ENCODE measurements around the gene BCL7C.
A peak's percentile ranks its signal among the peaks of the same experiment; 100 is the strongest.

The BCL7C gene

GRCh38 chr16:30922420-30922959 lies 28.6 kb upstream of the BCL7C start:
- DNase-seq: peak; percentile 98

GRCh38 chr16:30921748-30922419 lies 28.0 kb upstream of the BCL7C start:
- peak; percentile 93 for DNase-seq

GRCh38 chr16:30921459-30921747 lies 27.5 kb upstream of the BCL7C start:
- DNase-seq: no peak

GRCh38 chr16:30920891-30921290 lies 27.0 kb upstream of the BCL7C start:
- DNase-seq: no peak

- DNase-seq: no peak
These were observed 24.7 kb upstream of the BCL7C start for GRCh38 chr16:30918614-30919013.

- no peak for DNase-seq
These were observed 21.0 kb upstream of the BCL7C start for GRCh38 chr16:30914830-30915229.

- no peak for DNase-seq
These were observed 19.0 kb upstream of the BCL7C start for GRCh38 chr16:30912794-30913412.

GRCh38 chr16:30910427-30911029 lies 16.7 kb upstream of the BCL7C start:
- no peak for DNase-seq

GRCh38 chr16:30907064-30907463 lies 13.2 kb upstream of the BCL7C start:
- DNase-seq: no peak

- DNase-seq: no peak
These were observed 10.4 kb upstream of the BCL7C start for GRCh38 chr16:30904114-30904780.

- DNase-seq: no peak
These were observed 9.7 kb upstream of the BCL7C start for GRCh38 chr16:30903596-30903995.

GRCh38 chr16:30903002-30903401 lies 9.1 kb upstream of the BCL7C start:
- no peak for DNase-seq

GRCh38 chr16:30902029-30902972 lies 8.4 kb upstream of the BCL7C start:
- no peak for DNase-seq

GRCh38 chr16:30901201-30902028 lies 7.5 kb upstream of the BCL7C start:
- DNase-seq: no peak

- no peak for DNase-seq
These were observed 6.7 kb upstream of the BCL7C start for GRCh38 chr16:30900588-30900987.

GRCh38 chr16:30899794-30900193 lies 5.9 kb upstream of the BCL7C start:
- no peak for DNase-seq

- no peak for DNase-seq
These were observed 3.2 kb upstream of the BCL7C start for GRCh38 chr16:30896889-30897733.

- DNase-seq: no peak
These were observed 2.5 kb upstream of the BCL7C start, which contains the start of gene CTF1 for GRCh38 chr16:30896261-30896888. Gene CTF1, plus strand, starts transcription at chr16:30896614. Its CDS starts 30 bp downstream, at chr16:30896644.

GRCh38 chr16:30895627-30896260 lies 1.9 kb upstream of the BCL7C start:
- no peak for DNase-seq

Data from NCI-H1694 (cell line).